ENCODE measurements around the gene CAPN3. TPM values are rescaled to one million over a fixed set of nuclear protein-coding genes. Genes with fewer than 3 reads are reported as not detected.

The CAPN3 gene
- 10 to 100 TPM in 3 of 4 donors, 1 to 10 TPM in 1; 8.2 to 22.4 (median 13.6) TPM for total RNA-seq

DNA sequence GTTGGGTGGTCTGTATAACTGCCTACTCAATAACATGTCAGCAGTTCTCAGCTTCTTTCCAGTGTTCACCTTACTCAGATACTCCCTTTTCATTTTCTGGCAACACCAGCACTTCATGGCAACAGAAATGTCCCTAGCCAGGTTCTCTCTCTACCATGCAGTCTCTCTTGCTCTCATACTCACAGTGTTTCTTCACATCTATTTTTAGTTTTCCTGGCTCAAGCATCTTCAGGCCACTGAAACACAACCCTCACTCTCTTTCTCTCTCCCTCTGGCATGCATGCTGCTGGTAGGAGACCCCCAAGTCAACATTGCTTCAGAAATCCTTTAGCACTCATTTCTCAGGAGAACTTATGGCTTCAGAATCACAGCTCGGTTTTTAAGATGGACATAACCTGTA is at the start of gene CAPN3:
Gene CAPN3, plus strand, starts transcription at position 253 of the 400 bp plus-strand sequence. CDS start 305 bp downstream, outside the sequence.
- TF ChIP-seq CTCF (IDR thresholded peaks at IDR 0.05; ENCODE audit: low read depth) = no peak

DNA sequence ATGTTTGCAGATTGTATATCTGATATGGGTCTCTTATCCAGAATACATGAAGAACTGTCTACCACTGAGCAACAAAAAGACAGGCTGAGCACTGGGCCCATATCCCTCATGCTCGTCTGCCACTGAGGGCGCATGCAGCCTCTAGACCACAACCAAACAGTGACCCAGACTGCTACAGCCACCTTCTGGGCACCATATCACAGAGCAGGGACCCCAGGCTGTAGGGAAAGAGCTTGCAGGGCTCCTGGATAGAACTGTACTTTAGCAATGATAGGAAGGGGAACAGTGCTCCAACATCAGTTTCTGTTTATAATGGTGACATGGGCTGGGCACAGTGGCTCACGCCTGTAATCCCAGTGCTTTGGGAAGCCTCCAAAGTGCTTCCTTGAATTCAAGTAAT is 45.8 kb upstream of the CAPN3 start:
- no peak for TF ChIP-seq CTCF (IDR thresholded peaks at IDR 0.05; ENCODE audit: low read depth)

DNA sequence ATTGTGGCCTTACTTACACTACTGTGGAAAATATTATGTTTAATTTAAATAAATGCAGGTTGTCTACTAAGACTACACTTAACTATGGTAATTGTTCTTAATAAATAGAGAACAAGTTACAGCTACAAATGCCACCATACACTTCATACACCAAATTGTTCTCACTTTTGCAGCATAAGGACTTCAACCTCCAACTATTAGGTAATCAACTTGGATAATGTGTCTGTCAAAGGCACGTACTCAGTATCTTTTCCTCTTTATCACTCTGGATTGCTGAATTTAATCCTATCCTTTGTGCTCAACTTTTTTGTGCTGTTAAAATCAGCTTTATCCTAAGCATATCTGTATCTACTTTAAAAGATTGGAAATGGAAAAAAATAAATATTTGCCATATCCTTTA is 44.5 kb upstream of the CAPN3 start:
- no peak for TF ChIP-seq CTCF (IDR thresholded peaks at IDR 0.05; ENCODE audit: low read depth)

- TF ChIP-seq CTCF (IDR thresholded peaks at IDR 0.05; ENCODE audit: low read depth) = no peak
Observed at GRCh38 chr15:42315521-42315920, 43.8 kb upstream of the CAPN3 start.

DNA sequence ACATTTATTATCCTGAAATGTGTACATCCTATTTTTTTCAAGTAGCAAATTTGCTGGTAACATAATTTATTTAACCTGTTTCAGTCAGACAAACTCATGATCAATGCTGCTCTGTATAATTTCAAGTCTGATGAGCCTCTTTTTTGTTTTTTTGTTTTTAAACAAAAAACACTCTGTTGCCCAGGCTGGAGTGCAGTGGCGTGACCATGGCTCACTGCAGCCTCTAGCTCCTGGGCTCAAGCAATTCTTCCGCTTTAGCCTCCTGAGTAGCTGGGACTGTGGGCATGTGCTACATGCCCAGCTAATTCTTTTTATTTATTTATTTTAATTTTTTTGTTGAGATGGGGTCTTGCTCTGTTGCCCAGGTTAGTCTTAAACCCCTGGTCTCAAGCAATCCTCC is 40.1 kb upstream of the CAPN3 start:
- TF ChIP-seq CTCF (IDR thresholded peaks at IDR 0.05; ENCODE audit: low read depth) = no peak

DNA sequence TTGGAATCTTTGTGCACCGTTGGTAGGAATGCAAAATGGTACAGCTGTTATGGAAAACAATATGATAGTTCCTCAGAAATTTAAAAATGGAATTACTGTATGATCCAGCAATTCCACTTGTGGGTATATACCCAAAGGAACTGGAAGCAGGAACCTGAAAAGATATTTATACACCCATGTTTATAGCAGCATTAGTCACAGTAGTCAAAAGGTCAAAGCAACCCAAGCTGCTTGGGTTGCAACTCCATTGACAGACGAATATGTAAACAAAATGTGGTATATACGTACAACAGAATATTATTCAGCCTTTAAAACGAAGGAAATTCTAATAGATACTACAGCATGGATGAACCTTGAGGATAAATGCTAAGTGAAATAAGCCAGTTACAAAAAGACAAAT is 35.0 kb upstream of the CAPN3 start:
- TF ChIP-seq CTCF (IDR thresholded peaks at IDR 0.05; ENCODE audit: low read depth) = no peak

- TF ChIP-seq CTCF (IDR thresholded peaks at IDR 0.05; ENCODE audit: low read depth) = no peak
Observed at GRCh38 chr15:42329161-42329560, 30.1 kb upstream of the CAPN3 start.
